ENCODE data around the gene SYTL3.

DNA sequence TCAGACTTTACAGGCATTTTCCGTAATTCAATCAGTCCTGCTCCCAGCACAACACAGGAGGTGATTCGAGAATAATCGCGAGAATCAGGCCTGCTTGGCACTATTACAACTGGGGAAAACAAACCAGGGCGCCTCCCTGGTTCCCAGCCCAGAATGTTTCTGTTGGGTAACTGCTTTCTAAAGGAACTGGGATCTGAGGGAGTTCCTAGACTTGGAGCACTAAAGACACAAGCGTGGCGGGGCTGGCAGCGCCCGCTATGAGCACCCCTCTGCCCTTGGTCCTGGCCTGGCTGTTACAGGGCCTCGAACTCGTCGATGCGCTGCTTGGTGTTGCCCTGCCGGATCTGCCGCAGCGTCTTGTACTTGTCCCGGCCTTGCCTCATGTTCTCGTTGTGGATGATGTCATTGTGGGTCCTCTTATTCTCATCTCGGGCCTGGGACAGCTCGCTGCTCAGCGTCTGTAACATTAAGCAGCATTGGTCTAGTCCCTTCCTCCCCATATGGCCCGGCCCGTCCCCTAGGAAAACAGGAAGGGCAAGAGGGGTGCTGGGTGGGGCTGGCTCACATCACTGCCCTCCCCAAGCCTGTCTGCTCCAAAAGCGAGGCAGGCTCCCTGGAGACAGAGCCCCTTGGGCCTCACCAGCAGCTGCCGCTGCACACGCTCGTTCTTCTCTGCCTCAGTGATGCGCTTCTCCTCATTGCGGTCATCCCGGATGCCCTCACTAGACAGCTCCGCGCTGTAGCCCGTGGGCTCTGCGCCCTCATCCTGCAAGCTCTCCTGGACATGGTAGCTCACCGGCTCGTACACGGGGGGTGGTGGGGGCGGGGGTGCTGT, 117.0 kb downstream of the SYTL3 start:
- TF ChIP-seq, protein P1, sequence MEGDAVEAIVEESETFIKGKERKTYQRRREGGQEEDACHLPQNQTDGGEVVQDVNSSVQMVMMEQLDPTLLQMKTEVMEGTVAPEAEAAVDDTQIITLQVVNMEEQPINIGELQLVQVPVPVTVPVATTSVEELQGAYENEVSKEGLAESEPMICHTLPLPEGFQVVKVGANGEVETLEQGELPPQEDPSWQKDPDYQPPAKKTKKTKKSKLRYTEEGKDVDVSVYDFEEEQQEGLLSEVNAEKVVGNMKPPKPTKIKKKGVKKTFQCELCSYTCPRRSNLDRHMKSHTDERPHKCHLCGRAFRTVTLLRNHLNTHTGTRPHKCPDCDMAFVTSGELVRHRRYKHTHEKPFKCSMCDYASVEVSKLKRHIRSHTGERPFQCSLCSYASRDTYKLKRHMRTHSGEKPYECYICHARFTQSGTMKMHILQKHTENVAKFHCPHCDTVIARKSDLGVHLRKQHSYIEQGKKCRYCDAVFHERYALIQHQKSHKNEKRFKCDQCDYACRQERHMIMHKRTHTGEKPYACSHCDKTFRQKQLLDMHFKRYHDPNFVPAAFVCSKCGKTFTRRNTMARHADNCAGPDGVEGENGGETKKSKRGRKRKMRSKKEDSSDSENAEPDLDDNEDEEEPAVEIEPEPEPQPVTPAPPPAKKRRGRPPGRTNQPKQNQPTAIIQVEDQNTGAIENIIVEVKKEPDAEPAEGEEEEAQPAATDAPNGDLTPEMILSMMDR (optimal IDR thresholded peaks at IDR 0.05 in 1 of 3, IDR thresholded peaks at IDR 0.05 in 1 of 3, conservative IDR thresholded peaks at IDR 0.05 in 1 of 3; ENCODE audit: extremely low read depth in 1 of 3, insufficient read depth in 2 of 3, low read length in 3 of 3) = no peak
- TF ChIP-seq EZH2 (IDR thresholded peaks at IDR 0.05; ENCODE audit: low read length) = no peak

Data from keratinocyte (primary cell).